HG03558 (cell line): ENCODE measurements around the gene RNASE8.
"Not testable (repeated sequence)": the region's sequence is repeated elsewhere in the genome, so short reads cannot be mapped to it uniquely, and the experiment has no call there.

Experiments
- ATAC-seq: cut with Tn5 transposase; IDR thresholded peaks from one replicate; pipeline ENCODE4 v1.9.1; 2021; ENCODE audit warnings: moderate number of reproducible peaks; ENCODE audit not compliant: unreplicated experiment; ENCODE audit errors: extremely low read depth

Gene RNASE8

GRCh38 chr14:21026988-21027315, 30.7 kb upstream of the RNASE8 start:
- no peak for ATAC-seq

GRCh38 chr14:21029917-21030316, 27.7 kb upstream of the RNASE8 start, which contains the start of gene TPPP2:
Gene TPPP2 (plus strand): TSS chr14:21030217. CDS start chr14:21030582, 365 bp downstream.
- no peak for ATAC-seq

GRCh38 chr14:21030531-21030930, 27.1 kb upstream of the RNASE8 start:
- no peak for ATAC-seq

DNA sequence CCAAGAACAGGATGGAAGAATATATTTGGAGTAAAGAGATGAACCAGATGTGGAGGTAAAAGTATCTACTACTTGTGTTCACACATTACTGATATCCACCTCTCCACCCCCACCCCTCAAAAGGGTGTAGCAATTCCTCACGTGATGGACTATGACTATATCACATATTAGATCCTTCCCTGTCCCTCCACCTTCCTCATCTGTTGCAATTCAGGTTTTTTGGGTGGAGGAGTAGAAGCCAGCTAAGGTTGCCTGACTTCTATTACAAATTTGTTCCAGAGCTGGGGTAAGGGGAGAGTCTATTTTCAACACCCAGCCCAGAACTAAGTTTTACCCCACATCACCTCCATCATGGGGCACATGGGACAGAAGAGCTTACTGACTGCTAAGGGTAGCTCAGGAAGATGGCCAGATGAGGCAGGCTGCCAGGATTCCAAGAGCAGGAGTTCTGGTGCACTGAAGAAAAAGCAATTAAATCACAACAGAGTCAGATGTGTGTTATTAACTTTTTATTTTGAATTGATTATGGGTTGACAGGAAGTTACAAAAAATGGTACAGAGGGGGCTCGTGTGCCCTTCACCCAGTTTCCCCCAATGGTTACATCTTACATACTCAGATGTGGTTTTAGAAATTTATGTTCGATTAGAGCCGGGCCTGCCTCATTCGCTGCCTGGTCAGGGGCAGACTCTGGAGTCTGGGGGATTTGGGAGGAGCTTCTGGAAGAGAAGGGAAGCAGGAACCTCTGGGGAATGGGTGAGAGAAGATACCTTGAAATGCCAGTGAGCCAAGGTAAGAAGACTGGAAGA, 25.1 kb upstream of the RNASE8 start:
- no peak for ATAC-seq

GRCh38 chr14:21033133-21033698, 24.4 kb upstream of the RNASE8 start:
- ATAC-seq, result no peak

DNA sequence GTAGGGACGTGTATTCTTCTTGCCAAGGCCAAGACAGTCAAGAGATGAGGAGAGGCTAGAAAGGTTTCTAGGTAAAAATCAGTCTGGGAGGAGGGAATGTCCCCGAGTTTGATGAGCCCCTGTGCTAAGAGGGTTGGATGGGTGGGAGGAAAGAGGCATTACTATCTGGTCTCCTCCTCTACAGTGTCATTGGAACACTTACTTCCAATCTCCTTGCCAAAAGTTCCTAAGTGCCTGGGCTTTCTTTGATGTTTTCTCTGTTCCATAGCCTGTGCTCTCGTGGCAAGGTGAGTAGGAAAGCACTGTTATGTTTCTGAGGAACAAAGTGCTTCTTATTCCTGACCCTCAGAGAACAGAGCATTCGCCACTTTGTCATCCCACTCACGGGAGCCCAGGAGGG, 22.9 kb upstream of the RNASE8 start, which contains the start of gene RNASE13:
TSS of gene RNASE13 (minus strand) at position 101 of the 400 bp plus-strand sequence. CDS start 519 bp downstream, outside the sequence.
- no peak for ATAC-seq

- no peak for ATAC-seq
Observed at GRCh38 chr14:21036751-21037150, 20.9 kb upstream of the RNASE8 start.

DNA sequence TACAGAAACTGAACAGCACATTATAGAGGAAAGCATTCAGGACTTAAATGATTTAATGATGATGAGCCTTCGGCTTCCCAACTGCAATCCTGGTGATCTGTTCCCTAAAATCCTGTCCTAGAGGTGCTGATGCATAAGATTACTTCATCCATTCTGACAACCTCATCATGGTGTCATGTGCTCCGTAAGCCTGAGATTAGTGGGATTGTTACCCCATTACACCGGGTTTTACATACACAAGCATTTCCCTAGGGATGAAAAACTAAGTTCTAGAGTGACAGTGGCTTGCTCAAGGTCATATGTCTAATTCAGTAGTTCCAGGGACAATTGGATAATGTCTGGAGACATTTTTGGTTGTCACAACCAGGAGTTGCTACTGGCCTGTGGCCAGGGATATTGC, 20.5 kb upstream of the RNASE8 start:
- no peak for ATAC-seq

DNA sequence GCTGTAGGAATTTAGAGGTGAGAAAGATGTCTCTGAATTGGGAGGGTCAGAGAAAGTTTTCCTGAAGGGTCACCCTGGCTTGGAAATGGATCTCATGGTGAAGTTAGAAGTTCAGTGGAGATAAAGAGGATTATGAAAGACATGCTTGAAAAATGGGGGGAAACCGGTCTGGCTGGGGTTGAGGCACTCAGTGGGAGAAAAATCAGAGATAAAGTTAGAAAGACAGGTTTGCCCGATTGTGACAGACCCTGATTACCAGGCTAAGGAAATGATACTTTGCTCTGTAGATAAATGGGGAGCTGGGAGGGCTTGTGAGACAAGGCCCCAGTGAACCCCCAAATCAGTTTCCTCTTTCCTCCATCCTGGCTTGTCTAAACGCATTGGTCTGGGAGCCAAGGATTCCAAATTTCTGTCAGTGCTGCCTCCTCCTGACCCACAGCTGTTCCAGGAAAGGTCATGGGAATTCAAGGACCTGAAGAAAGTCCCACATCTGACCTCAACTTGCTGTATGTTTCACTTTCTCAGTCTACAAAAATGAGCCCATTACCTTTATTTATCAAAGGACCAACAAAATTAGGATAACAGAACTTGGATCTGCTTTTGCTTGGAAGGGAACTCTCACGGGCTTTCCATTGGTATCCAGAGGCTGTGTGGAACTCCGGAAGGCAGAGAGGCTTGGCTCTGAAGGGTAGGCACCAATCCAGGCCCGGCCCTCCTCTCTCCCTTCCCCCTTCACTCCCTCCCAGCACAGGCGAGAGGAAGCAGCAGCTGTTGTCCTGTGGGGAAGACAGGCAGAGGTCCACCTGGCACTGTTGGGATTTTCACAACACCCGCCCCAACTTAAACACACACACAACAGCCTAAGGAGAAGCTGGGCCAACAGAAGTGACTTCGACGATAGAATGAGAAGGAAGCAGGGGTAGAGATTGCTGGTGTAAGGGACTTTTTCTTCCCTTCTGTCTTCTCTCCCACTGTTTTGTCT, 18.9 kb upstream of the RNASE8 start:
- no peak for ATAC-seq

- ATAC-seq, result no peak
Observed at GRCh38 chr14:21039585-21040369, 17.8 kb upstream of the RNASE8 start.

DNA sequence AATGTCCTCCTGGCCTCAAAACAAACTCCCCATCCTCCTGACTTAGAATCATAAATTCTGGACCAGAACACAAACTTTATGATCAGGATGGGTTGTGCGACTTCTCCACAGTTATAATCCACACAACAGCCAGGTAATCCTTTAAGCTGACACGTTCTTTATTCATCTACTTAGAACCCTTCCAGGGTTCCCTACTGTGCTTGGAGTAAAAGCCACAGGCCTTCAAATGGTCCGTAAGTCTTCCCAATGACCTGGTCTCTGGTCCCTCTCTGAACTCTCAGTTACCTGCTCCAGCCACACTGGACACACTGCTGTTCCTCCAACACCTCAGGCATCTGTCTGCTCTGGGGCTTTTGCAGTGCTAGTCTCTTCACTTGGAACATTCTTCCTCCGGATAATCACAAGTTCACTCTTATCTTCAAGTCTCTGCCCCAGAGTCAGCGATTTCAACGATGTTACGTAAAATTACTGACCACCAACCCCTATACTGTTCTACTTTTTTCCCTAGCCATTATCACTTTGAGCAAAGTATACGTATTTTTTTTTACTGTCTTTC, 17.2 kb upstream of the RNASE8 start:
- no peak for ATAC-seq

DNA sequence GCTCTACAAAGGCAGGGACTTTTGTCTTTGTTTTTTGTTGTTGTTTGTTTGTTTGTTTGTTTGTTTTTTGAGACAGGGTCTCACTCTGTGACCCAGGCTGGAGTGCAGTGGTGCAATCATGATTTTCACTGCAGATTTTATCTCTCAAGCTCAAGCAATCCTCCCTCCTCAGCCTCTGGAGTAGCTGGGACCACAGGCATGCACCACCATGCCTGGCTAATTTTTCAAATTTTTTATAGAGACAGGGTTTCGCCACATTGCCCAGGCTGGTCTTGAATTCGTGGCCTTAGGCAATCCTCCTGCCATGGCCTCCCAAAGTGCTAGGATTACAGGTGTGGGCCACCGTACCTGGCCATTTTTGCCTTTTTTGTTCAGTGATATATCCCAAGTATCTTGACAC, 16.7 kb upstream of the RNASE8 start:
- ATAC-seq, result not testable (repeated sequence)

DNA sequence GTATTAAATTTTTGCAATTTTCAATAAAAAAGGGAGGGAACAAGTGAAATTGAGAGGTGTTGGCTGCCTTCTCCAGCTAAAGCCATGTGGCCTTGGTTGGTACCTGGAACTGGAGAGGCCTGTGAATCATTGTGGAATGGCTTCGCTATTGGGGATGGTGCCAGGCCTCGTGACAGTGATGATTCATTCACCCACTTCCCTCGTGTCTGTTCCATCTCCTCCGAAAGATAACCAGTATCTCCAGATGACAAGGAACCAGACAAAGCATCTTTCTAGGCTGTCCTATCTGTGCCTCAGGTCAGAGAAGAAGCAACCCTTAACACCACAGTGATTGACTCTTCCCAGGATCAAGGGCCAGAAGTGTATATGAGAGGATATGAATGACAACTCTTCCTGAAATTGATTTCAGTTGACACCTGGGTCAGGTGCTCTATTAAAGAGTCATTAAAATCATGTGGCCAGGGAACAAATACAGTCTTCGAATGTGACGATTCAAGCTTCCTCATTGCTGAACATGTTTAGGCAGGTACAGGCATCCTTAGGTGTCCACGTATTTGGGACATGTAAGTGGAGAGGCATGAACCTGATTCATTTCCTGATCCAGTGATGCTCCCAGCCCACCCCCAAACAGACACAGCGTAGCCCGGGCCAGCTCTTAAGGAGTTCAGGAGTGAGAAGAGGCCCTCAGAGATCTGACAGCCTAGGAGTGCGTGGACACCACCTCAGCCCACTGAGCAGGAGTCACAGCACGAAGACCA, 15.8 kb upstream of the RNASE8 start, which contains the start of gene RNASE7:
TSS of gene RNASE7 (plus strand) at position 687 of the 758 bp plus-strand sequence. CDS start 631 bp downstream, outside the sequence.
- no peak for ATAC-seq

DNA sequence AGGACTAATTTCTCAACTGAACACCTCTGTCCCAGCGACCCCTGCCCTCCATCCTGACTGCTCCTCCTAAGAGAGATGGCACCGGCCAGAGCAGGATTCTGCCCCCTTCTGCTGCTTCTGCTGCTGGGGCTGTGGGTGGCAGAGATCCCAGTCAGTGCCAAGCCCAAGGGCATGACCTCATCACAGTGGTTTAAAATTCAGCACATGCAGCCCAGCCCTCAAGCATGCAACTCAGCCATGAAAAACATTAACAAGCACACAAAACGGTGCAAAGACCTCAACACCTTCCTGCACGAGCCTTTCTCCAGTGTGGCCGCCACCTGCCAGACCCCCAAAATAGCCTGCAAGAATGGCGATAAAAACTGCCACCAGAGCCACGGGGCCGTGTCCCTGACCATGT, 14.7 kb upstream of the RNASE8 start:
- ATAC-seq, result no peak

GRCh38 chr14:21043387-21043973, 14.1 kb upstream of the RNASE8 start:
- no peak for ATAC-seq

- no peak for ATAC-seq
Observed at GRCh38 chr14:21043974-21044618, 13.5 kb upstream of the RNASE8 start.

DNA sequence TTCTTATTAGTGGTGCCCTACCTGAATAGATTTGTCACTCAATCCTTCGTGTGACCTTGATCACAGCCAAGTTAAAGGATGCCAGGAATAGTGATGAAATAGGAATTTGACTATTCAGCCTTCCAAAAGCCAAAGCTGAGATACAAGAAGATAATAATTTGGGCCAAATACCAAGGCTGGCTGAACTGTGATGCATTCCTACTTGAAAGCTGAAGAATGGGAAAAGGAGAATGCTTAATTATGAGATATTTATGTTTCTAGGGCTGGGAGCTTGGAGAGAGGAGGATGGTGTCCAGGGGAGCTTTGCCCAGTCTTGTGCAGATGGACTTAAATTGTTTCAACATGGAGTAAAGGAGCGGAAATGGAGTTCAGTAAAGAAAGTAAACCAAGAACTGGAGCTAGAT, 10.2 kb upstream of the RNASE8 start:
- no peak for ATAC-seq

GRCh38 chr14:21048638-21049037, 9.0 kb upstream of the RNASE8 start:
- no peak for ATAC-seq
